Measurements from ENCODE around the gene TSHZ2.

DNA sequence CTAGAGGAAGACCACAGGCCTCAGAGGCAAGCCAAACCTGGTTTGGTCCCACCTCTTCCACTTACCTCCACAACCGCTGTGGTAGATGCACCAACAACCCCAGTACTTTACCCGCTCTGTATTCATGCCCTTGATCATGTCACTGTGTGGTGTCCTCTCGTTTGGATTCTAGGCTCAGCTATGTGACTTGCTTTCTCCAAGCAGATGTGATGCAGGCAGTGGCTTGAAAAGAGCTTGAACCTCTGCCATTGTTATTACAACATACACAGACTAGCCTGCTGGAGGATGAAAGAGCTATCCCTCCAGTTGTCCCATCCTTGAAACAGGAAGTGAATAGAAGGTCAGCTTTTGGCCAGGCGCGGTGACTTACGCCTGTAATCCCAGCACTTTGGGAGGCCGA is 473.8 kb downstream of the TSHZ2 start:
- TF ChIP-seq, protein P1, sequence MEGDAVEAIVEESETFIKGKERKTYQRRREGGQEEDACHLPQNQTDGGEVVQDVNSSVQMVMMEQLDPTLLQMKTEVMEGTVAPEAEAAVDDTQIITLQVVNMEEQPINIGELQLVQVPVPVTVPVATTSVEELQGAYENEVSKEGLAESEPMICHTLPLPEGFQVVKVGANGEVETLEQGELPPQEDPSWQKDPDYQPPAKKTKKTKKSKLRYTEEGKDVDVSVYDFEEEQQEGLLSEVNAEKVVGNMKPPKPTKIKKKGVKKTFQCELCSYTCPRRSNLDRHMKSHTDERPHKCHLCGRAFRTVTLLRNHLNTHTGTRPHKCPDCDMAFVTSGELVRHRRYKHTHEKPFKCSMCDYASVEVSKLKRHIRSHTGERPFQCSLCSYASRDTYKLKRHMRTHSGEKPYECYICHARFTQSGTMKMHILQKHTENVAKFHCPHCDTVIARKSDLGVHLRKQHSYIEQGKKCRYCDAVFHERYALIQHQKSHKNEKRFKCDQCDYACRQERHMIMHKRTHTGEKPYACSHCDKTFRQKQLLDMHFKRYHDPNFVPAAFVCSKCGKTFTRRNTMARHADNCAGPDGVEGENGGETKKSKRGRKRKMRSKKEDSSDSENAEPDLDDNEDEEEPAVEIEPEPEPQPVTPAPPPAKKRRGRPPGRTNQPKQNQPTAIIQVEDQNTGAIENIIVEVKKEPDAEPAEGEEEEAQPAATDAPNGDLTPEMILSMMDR (IDR thresholded peaks at IDR 0.05): no peak
- no peak for TF ChIP-seq EZH2 (IDR thresholded peaks at IDR 0.05; ENCODE audit: borderline replicate concordance, insufficient read depth, low read depth, low read length, poor library complexity, severe bottlenecking)
